SK-N-SH treated with all-trans-retinoic acid at 6 μM for 48 hours (cell line): ENCODE measurements around the gene ADGRV1.

Experiments
- CSDC2 ChIP-seq: fragments of 250-450 bp; sonication (Bioruptor Pico); IDR thresholded peaks from 2 replicates; pipeline ENCODE4 v1.5.0; 2020; ENCODE audit warnings: mild to moderate bottlenecking, moderate library complexity
- GLIS3 ChIP-seq: fragments of 250-450 bp; sonication (Bioruptor Pico); IDR thresholded peaks from 2 replicates; pipeline ENCODE4 v1.5.0; 2020; ENCODE audit warnings: mild to moderate bottlenecking, moderate library complexity
- PPARA ChIP-seq: fragments of 250-450 bp; sonication (Bioruptor Pico); IDR thresholded peaks from 2 replicates; pipeline ENCODE4 v1.5.0; 2020; ENCODE audit warnings: mild to moderate bottlenecking, borderline replicate concordance
- SNAI2 ChIP-seq: fragments of 250-450 bp; sonication (Bioruptor Pico); IDR thresholded peaks from 2 replicates; pipeline ENCODE4 v1.5.0; 2020; ENCODE audit warnings: mild to moderate bottlenecking, moderate library complexity
- TCF4 ChIP-seq: fragments of 250-450 bp; sonication (Bioruptor Pico); IDR thresholded peaks from 2 replicates; pipeline ENCODE4 v1.8.0; 2021; ENCODE audit warnings: mild to moderate bottlenecking, moderate library complexity, borderline replicate concordance
- ZFP3 ChIP-seq: fragments of 250-450 bp; sonication (Bioruptor Pico); IDR thresholded peaks from 2 replicates; pipeline ENCODE4 v1.5.0; 2020; ENCODE audit warnings: mild to moderate bottlenecking, moderate library complexity
- ZFP30 ChIP-seq: fragments of 450-650 bp; formaldehyde crosslinking; IDR thresholded peaks from 2 replicates; pipeline ENCODE4 v1.5.0; 2022; ENCODE audit warnings: mild to moderate bottlenecking, moderate library complexity
- ZNF8 ChIP-seq: fragments of 450-650 bp; formaldehyde crosslinking; IDR thresholded peaks from 2 replicates; pipeline ENCODE4 v1.5.0; 2020; ENCODE audit warnings: mild to moderate bottlenecking, moderate library complexity
- TF ChIP-seq, protein P1 (sequence below): fragments of 250-450 bp; sonication (Bioruptor Pico); IDR thresholded peaks from 2 replicates; pipeline ENCODE4 v1.5.1; 2020; ENCODE audit warnings: low read depth, mild to moderate bottlenecking, moderate library complexity
- TF ChIP-seq, protein P2 (sequence below): fragments of 250-450 bp; sonication (Bioruptor Pico); IDR thresholded peaks from 2 replicates; pipeline ENCODE4 v1.8.0; 2020; ENCODE audit warnings: mild to moderate bottlenecking, moderate library complexity, borderline replicate concordance

DNA sequence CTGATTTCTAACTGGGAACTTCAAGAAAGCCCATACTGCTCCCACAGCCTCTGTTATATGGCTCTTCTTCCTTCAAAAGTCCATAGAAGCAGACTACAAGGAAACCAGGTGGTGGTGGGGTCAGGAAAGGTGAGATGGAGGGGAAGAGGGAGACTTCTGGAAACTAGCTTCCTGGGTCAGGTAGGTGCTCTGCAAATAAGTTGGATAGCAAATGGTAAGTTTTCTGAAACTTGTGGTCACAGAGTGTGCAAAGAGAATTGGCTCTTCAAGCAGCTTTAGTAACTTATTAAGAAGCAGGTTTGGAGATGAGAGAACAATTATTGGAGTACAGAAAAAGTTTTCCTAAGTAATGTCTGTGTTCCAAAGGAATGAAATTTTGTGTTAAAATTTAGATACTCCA lies 316.9 kb downstream of the ADGRV1 start:
- TF ChIP-seq, protein P1, sequence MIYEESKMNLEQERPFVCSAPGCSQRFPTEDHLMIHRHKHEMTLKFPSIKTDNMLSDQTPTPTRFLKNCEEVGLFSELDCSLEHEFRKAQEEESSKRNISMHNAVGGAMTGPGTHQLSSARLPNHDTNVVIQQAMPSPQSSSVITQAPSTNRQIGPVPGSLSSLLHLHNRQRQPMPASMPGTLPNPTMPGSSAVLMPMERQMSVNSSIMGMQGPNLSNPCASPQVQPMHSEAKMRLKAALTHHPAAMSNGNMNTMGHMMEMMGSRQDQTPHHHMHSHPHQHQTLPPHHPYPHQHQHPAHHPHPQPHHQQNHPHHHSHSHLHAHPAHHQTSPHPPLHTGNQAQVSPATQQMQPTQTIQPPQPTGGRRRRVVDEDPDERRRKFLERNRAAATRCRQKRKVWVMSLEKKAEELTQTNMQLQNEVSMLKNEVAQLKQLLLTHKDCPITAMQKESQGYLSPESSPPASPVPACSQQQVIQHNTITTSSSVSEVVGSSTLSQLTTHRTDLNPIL: no peak
- TF ChIP-seq CSDC2 (CRISPR knock-in tag) (no peak), PPARA (CRISPR knock-in tag) (no peak), GLIS3 (no peak), TCF4 (CRISPR knock-in tag) (no peak), ZFP30 (no peak), SNAI2 (no peak), ZNF8 (CRISPR knock-in tag) (no peak), ZFP3 (CRISPR knock-in tag) (no peak)
- TF ChIP-seq, protein P2, sequence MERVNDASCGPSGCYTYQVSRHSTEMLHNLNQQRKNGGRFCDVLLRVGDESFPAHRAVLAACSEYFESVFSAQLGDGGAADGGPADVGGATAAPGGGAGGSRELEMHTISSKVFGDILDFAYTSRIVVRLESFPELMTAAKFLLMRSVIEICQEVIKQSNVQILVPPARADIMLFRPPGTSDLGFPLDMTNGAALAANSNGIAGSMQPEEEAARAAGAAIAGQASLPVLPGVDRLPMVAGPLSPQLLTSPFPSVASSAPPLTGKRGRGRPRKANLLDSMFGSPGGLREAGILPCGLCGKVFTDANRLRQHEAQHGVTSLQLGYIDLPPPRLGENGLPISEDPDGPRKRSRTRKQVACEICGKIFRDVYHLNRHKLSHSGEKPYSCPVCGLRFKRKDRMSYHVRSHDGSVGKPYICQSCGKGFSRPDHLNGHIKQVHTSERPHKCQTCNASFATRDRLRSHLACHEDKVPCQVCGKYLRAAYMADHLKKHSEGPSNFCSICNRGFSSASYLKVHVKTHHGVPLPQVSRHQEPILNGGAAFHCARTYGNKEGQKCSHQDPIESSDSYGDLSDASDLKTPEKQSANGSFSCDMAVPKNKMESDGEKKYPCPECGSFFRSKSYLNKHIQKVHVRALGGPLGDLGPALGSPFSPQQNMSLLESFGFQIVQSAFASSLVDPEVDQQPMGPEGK (CRISPR knock-in tag): no peak
